Suprapubic skin (tissue), 4 donors: ENCODE data around the gene DMRT1. TPM values are rescaled to one million over a fixed set of nuclear protein-coding genes. Genes with fewer than 3 reads are reported as not detected.

Source experiments
- DNase-seq, 2 donors: peaks; one replicate each; pipeline ENCODE4 v3.0.0-alpha.2; 2019; ENCODE audit warnings: low spot score in 2 of 2
- H3K27ac ChIP-seq: fragments of 200-600 bp; sonication (generic); one replicate; pipeline ENCODE4 v1.5.1; 2019
- H3K27me3 ChIP-seq: fragments of 200-600 bp; sonication (generic); one replicate; pipeline ENCODE4 v1.5.1; 2019
- H3K36me3 ChIP-seq: fragments of 200-600 bp; sonication (generic); one replicate; pipeline ENCODE4 v1.5.1; 2019
- H3K4me1 ChIP-seq: fragments of 200-600 bp; sonication (generic); one replicate; pipeline ENCODE4 v1.5.1; 2019
- H3K4me3 ChIP-seq: fragments of 200-600 bp; sonication (generic); one replicate; pipeline ENCODE4 v1.5.1; 2019; ENCODE audit warnings: mild to moderate bottlenecking
- H3K9me3 ChIP-seq: fragments of 200-600 bp; sonication (generic); one replicate; pipeline ENCODE4 v1.5.1; 2019
- EP300 ChIP-seq: sonication (generic); formaldehyde crosslinking; IDR thresholded peaks from one replicate; pipeline ENCODE4 v1.6.1; 2017; ENCODE audit warnings: antibody characterized with exemption
- POLR2A ChIP-seq, 2 donors: fragments of 450-650 bp; IDR thresholded peaks; one replicate each; pipeline ENCODE4 v1.6.1; 2017; ENCODE audit warnings: antibody characterized with exemption in 2 of 2, mild to moderate bottlenecking in 2 of 2, moderate library complexity in 2 of 2
- POLR2AphosphoS5 ChIP-seq, 3 donors: sonication (generic); formaldehyde crosslinking; IDR thresholded peaks; one replicate each; pipeline ENCODE4 v1.6.1; 2017; ENCODE audit warnings: antibody characterized with exemption in 3 of 3
- WGBS: methylation state at CpG from one replicate; pipeline ENCODE4 v1.1.5; 2018; 5-methylcytosine and 5-hydroxymethylcytosine counted together
- total RNA-seq, 4 donors: library from RNA; depleted of rRNA; stranded (reverse); fragments of >200 nt; gene quantifications; one replicate each; pipeline ENCODE4 v1.1.0, GENCODE V29; 2016
- TF ChIP-seq, protein P1 (sequence below), 2 donors: fragments of 200-600 bp in 1 of 2; fragments of 450-650 bp in 1 of 2; sonication (generic) in 1 of 2; IDR thresholded peaks; one replicate each; pipeline ENCODE4 v1.5.1; 2016 to 2019; ENCODE audit warnings: antibody characterized with exemption in 2 of 2, mild to moderate bottlenecking in 1 of 2, moderate library complexity in 1 of 2

The DMRT1 gene
- not detected for total RNA-seq

DNA sequence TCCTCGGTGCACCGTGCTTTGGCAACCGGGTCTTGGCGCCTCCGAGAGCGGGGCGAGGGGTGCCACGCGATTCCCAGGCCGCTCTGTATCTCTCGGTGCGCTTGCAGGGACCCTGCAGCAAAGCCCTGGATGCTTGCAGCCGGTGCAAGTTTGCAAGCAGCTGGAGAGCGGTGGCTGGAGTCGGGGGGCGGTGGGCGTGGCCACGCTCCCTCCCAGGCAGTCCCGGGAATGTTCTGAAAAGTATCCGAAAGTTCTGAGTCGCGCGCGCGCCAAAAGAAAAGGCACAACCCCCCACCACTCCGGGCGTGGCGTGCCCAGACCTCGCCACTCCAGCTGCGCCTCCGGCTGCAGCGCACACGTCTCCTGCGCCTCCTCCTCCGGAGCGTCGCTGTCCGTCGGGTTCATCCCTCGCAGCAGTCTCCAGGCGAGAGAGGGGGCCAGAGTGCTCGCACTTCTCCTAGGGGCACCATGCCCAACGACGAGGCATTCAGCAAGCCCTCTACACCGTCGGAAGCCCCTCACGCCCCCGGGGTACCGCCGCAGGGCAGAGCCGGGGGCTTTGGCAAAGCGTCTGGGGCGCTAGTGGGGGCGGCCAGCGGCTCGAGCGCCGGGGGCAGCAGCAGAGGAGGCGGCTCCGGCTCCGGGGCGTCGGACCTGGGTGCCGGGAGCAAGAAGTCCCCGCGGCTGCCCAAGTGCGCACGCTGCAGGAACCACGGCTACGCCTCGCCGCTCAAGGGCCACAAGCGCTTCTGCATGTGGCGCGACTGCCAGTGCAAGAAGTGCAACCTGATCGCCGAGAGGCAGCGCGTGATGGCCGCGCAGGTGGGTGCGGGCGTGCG lies at the start of gene DMRT1:
DMRT1 (plus strand) TSS at position 327 of the 839 bp plus-strand sequence; CDS start at position 469, 142 bp downstream.
- no peak within 1 kb of the TSS for H3K27ac ChIP-seq
- no peak for DNase-seq
- no peaks in the 10 kb centered on the region for H3K9me3 ChIP-seq
- H3K4me1 ChIP-seq: peaks cover 20% of the 10 kb centered on the region
- TF ChIP-seq, protein P1, sequence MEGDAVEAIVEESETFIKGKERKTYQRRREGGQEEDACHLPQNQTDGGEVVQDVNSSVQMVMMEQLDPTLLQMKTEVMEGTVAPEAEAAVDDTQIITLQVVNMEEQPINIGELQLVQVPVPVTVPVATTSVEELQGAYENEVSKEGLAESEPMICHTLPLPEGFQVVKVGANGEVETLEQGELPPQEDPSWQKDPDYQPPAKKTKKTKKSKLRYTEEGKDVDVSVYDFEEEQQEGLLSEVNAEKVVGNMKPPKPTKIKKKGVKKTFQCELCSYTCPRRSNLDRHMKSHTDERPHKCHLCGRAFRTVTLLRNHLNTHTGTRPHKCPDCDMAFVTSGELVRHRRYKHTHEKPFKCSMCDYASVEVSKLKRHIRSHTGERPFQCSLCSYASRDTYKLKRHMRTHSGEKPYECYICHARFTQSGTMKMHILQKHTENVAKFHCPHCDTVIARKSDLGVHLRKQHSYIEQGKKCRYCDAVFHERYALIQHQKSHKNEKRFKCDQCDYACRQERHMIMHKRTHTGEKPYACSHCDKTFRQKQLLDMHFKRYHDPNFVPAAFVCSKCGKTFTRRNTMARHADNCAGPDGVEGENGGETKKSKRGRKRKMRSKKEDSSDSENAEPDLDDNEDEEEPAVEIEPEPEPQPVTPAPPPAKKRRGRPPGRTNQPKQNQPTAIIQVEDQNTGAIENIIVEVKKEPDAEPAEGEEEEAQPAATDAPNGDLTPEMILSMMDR (IDR thresholded peaks at IDR 0.05): no peak
- TF ChIP-seq POLR2A (IDR thresholded peaks at IDR 0.05): no peak
- no peak for TF ChIP-seq EP300
- TF ChIP-seq POLR2AphosphoS5 (IDR thresholded peaks at IDR 0.05): no peak
- WGBS: 2% methylated on average over 27 of the region's 84 CpGs
- peak within 1 kb of the TSS; percentile 21 for H3K4me3 ChIP-seq
- no peaks in the 10 kb centered on the region for H3K36me3 ChIP-seq
- H3K27me3 ChIP-seq: peaks cover 75% of the 10 kb centered on the region

GRCh38 chr9:792331-793260 lies 48.9 kb upstream of the DMRT1 start:
- Histone ChIP-seq H3K27ac (no peak overlapping the region), H3K27me3 (no peaks in the 10 kb centered on the region), H3K36me3 (no peaks in the 10 kb centered on the region), H3K4me3 (no peak overlapping the region), H3K9me3 (no peaks in the 10 kb centered on the region), H3K4me1 (no peaks in the 10 kb centered on the region)
- WGBS: 71% methylated on average over 15 of the region's 15 CpGs
- TF ChIP-seq, protein P1 (IDR thresholded peaks at IDR 0.05): no peak
- DNase-seq: peak in 1 of 2 donors; percentile 56

GRCh38 chr9:794386-794785 lies 47.1 kb upstream of the DMRT1 start:
- 79% methylated on average over 2 of the region's 2 CpGs for WGBS
- no peak overlapping the region for H3K27ac ChIP-seq
- H3K36me3 ChIP-seq: no peaks in the 10 kb centered on the region
- no peak for DNase-seq
- TF ChIP-seq EP300 (no peak), POLR2AphosphoS5 (IDR thresholded peaks at IDR 0.05) (no peak), POLR2A (IDR thresholded peaks at IDR 0.05) (no peak)
- TF ChIP-seq, protein P1 (IDR thresholded peaks at IDR 0.05): no peak
- H3K9me3 ChIP-seq: no peaks in the 10 kb centered on the region
- no peaks in the 10 kb centered on the region for H3K27me3 ChIP-seq
- H3K4me1 ChIP-seq: no peaks in the 10 kb centered on the region
- H3K4me3 ChIP-seq: no peak overlapping the region

GRCh38 chr9:795869-796268 lies 45.6 kb upstream of the DMRT1 start:
- Histone ChIP-seq H3K4me3 (no peak overlapping the region), H3K4me1 (no peaks in the 10 kb centered on the region), H3K36me3 (no peaks in the 10 kb centered on the region), H3K9me3 (no peaks in the 10 kb centered on the region), H3K27me3 (no peaks in the 10 kb centered on the region), H3K27ac (no peak overlapping the region)
- 95% methylated on average over 6 of the region's 6 CpGs for WGBS
- no peak for TF ChIP-seq POLR2A (IDR thresholded peaks at IDR 0.05)
- TF ChIP-seq POLR2AphosphoS5 (IDR thresholded peaks at IDR 0.05): no peak
- TF ChIP-seq EP300: no peak
- TF ChIP-seq, protein P1 (IDR thresholded peaks at IDR 0.05): no peak
- DNase-seq: peak in 1 of 2 donors; percentile 40
